Measurements from ENCODE around the gene FAM3A. TPM values are rescaled to one million over a fixed set of nuclear protein-coding genes. Genes with fewer than 3 reads are reported as not detected.

FAM3A gene
- total and polyA plus RNA-seq, 2 of the 4 experiments (the other 2 are of a cell fraction): 14.0 to 47.2 TPM

GRCh38 chrX:154472685-154473632 is 43.1 kb downstream of the FAM3A start (continued):
- TF ChIP-seq RCOR1 (IDR thresholded peaks at IDR 0.05; ENCODE audit: insufficient replicate concordance, low read length): no peak

DNA sequence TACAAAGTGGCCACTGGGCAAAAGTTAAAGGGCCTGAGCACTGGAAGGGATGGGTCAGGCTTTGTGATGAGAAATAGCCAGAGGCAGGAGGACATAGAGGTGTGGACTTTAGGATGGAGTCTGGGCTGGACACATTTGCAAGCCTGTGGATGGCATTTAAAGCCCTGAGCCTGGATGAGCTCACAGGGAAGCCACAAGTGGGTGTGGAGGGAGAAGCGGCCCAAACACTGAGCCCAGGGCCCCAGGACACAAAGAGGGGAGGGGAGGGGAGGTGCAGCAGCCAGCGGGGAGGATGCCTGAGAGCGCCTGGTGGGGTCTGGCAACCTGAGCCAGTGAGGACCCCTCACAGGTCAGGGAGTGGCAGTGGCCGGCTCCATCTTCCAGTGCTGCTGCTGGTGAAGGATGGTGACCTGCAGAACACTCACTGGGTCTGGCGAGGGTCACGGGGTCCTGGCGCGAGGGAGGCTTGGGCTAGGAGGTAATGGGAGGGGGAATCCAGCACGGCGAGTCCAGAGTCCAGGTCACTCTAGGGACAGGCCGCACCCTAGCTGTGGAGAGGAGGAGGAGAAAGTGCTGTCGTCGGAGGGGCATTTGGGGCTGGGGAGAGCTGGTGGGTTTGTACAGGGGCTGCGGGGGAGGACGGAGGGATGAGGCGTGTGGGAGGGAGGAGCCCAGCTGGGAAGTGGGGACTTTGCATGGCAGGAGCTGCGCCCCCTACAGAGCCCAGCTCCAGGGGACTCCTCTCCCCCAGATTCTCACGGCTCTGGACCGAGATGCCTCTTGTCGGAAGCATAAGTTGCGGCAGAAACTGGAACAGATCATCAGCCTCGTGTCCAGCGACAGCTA is 44.0 kb downstream of the FAM3A start:
- no peak overlapping the region for H2BK5ac ChIP-seq (ENCODE audit: low read depth, low read length, poor library complexity, severe bottlenecking)
- dilution Hi-C loops (cut with HindIII; ENCODE audit: low sequenced_read_pairs, unreplicated experiment) (no loop called here), in situ Hi-C loops (cut with MboI; ENCODE audit: low sequenced_read_pairs) (no loop called here), intact Hi-C loops (cut with micrococcal nuclease) (no loop called here)
- no peak overlapping the region for H3K14ac ChIP-seq (replicated peaks; ENCODE audit: low read depth, low read length)
- WGBS, 2 experiments (ENCODE audit: extremely low coverage in 2 of 2, insufficient read length in 1 of 2): 74% methylated on average over 4 of the region's 23 CpGs; no CpG with 5 or more reads in 1 of the 2 experiments
- H3K4me3 ChIP-seq (ENCODE audit: insufficient read depth, low read depth, low read length): no peak overlapping the region
- H3K56ac ChIP-seq (ENCODE audit: extremely low read depth, insufficient read depth, low read length): no peak overlapping the region
- ChIA-PET CTCF (no interaction called here), POLR2A (ENCODE audit: unreplicated experiment) (no interaction called here)
- no peak overlapping the region for H3K18ac ChIP-seq (ENCODE audit: low read depth, low read length)
- no peak overlapping the region for H4K91ac ChIP-seq (ENCODE audit: insufficient read depth, low read depth, low read length)
- no peak overlapping the region for H2AFZ ChIP-seq (replicated peaks; ENCODE audit: low read length, poor library complexity)
- no TSS peak for BruUV-seq (replicated peaks)
- no peak overlapping the region for H3K23ac ChIP-seq (ENCODE audit: low read depth, low read length)
- H2AK5ac ChIP-seq (ENCODE audit: low read depth, low read length): no peak overlapping the region
- ATAC-seq (ENCODE audit: low read depth): no peak
- no peak overlapping the region for H2BK120ac ChIP-seq (ENCODE audit: low read depth, low read length)
- peaks cover 2% of the 10 kb centered on the region; the same call in 1 of the 2 replicates for H3K9me3 ChIP-seq (ENCODE audit: control insufficient read depth, insufficient read depth, low read length)
- no peak overlapping the region for H3K9ac ChIP-seq (ENCODE audit: low read depth, low read length)
- H3K27ac ChIP-seq (ENCODE audit: insufficient read depth, low read length): no peak overlapping the region
- H4K20me1 ChIP-seq (ENCODE audit: insufficient read depth, low read length): no peaks in the 10 kb centered on the region; the same call in none of the 2 replicates
- no peak overlapping the region for H2BK15ac ChIP-seq (ENCODE audit: low read depth, low read length)
- no peak for DNase-seq
- no peaks in the 10 kb centered on the region for H3K9me1 ChIP-seq (ENCODE audit: insufficient read depth, low read length)
- H2AK9ac ChIP-seq (replicated peaks; ENCODE audit: low read depth, low read length, poor library complexity): no peak overlapping the region
- H3K36me3 ChIP-seq (ENCODE audit: control insufficient read depth, insufficient read depth, low read length): peaks cover 52% of the 10 kb centered on the region
- H3K4me2 ChIP-seq (ENCODE audit: low read depth, low read length): no peak overlapping the region
- H4K8ac ChIP-seq (ENCODE audit: low read depth in 2 of 2, low read length in 2 of 2): no peak overlapping the region
- H4K5ac ChIP-seq (ENCODE audit: low read depth, low read length): no peak overlapping the region
- H2BK20ac ChIP-seq (ENCODE audit: low read depth, low read length): no peak overlapping the region
- no peaks in the 10 kb centered on the region; a peak in 1 of 4 replicates for H3K79me1 ChIP-seq (ENCODE audit: low read depth in 1 of 2, low read length in 2 of 2)
- H3K4ac ChIP-seq (ENCODE audit: low read depth, low read length): no peak overlapping the region
- H3K4me1 ChIP-seq (ENCODE audit: control insufficient read depth, insufficient read depth, low read length): no peaks in the 10 kb centered on the region
- no peaks in the 10 kb centered on the region for H3K27me3 ChIP-seq (ENCODE audit: control insufficient read depth, insufficient read depth, low read length)
- no peak for TF ChIP-seq ELK1 (IDR thresholded peaks at IDR 0.05; ENCODE audit: borderline replicate concordance, low read depth, low read length)
- no peak for TF ChIP-seq NFE2L2 (IDR thresholded peaks at IDR 0.05; ENCODE audit: low read depth, low read length)
- no peak for TF ChIP-seq RCOR1 (IDR thresholded peaks at IDR 0.05; ENCODE audit: insufficient replicate concordance, low read length)
- no peak for TF ChIP-seq MAFK (IDR thresholded peaks at IDR 0.05; ENCODE audit: low read depth, low read length)
- no peak for TF ChIP-seq SMC3 (IDR thresholded peaks at IDR 0.05; ENCODE audit: low read depth, low read length)
- TF ChIP-seq RFX5 (IDR thresholded peaks at IDR 0.05; ENCODE audit: low read depth, low read length): no peak
- no peak for TF ChIP-seq BHLHE40 (IDR thresholded peaks at IDR 0.05; ENCODE audit: low read depth, low read length)
- TF ChIP-seq CEBPB (IDR thresholded peaks at IDR 0.05; ENCODE audit: low read depth, low read length): no peak
- no peak for TF ChIP-seq POLR2A (IDR thresholded peaks at IDR 0.05; ENCODE audit: low read depth, low read length)
- TF ChIP-seq MAZ (IDR thresholded peaks at IDR 0.05; ENCODE audit: borderline replicate concordance, low read depth, low read length): no peak
- no peak for TF ChIP-seq CTCF (conservative IDR thresholded peaks at IDR 0.05; ENCODE audit: low read depth, low read length)
